Spleen (tissue), 7 donors: ENCODE results near the gene EXD3.

Experiments used
- POLR2AphosphoS5 ChIP-seq, 3 donors: sonication (generic); formaldehyde crosslinking; IDR thresholded peaks; one replicate each; pipeline ENCODE4 v1.5.1; 2017; ENCODE audit warnings: antibody characterized with exemption in 3 of 3
- TF ChIP-seq, protein P1 (sequence below), 11 experiments: fragments of 200-600 bp in 7 of 11; fragments of 450-650 bp in 4 of 11; sonication (generic) in 4 of 11; IDR thresholded peaks in 8 of 11; conservative IDR thresholded peaks in 3 of 11; 1 replicate in 7 of 11; 2 replicates in 4 of 11; pipeline versions ENCODE4 v1.4.0 to v1.8.0; 2016 to 2021; ENCODE audit warnings: antibody characterized with exemption in 11 of 11, inconsistent platforms in 4 of 11, mild to moderate bottlenecking in 1 of 11
- donor health status: DM: no; HTN: no; CAD: no; lungs with moderate emphysema.
- donor health status: DM: no; HTN: no; CAD: no.
- donor health status: DM: no; HTN: no; CAD: no.

- TF ChIP-seq, protein P1, sequence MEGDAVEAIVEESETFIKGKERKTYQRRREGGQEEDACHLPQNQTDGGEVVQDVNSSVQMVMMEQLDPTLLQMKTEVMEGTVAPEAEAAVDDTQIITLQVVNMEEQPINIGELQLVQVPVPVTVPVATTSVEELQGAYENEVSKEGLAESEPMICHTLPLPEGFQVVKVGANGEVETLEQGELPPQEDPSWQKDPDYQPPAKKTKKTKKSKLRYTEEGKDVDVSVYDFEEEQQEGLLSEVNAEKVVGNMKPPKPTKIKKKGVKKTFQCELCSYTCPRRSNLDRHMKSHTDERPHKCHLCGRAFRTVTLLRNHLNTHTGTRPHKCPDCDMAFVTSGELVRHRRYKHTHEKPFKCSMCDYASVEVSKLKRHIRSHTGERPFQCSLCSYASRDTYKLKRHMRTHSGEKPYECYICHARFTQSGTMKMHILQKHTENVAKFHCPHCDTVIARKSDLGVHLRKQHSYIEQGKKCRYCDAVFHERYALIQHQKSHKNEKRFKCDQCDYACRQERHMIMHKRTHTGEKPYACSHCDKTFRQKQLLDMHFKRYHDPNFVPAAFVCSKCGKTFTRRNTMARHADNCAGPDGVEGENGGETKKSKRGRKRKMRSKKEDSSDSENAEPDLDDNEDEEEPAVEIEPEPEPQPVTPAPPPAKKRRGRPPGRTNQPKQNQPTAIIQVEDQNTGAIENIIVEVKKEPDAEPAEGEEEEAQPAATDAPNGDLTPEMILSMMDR (IDR thresholded peaks at IDR 0.05 in 8 of 11, conservative IDR thresholded peaks at IDR 0.05 in 3 of 11): no peak
- TF ChIP-seq POLR2AphosphoS5 (IDR thresholded peaks at IDR 0.05): no peak
Measured at GRCh38 chr9:137367506-137368430, 55.2 kb downstream of the EXD3 start.
